ENCODE measurements around the gene LHX4.

LHX4 gene

DNA sequence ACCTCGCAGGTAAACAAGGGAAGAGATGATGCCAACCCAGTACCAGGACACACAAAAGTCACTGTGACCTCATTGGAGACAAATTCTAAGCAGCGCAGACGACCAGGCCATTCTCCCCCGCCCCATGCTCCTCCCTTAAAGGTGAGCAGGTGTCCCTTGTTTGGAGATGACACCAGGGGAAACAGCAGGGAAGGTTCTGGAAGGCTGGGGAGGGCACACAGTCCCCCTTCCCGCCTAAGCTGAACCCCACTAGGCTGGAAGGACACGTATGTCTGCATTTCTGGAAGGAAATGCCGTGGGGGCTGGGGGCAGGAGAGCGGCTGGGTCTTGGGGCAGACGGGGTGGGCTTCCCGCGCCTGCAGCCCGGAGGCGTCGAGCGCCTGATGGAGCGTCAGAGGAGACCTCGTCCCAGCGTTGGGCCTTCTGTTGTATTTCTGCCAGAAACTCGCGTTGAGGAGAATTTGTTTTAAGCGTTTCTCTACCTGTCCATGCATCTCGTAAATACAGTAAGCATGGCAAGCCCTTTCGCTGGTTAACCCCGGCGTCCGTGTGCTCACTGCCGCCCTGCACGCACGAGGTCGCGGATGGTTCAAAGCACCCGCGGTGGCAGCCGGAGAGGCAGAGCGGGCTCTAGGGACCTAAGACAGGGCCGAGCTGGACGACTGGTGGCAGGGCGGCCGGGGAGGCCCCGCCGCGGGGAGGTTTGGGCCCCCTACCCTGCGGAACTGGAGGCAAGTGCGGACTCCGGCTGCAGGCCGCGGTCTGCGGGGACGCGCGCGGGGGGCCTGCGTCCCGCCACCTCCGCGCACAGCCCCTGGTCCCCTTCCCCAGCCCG, 1.2 kb upstream of the LHX4 start:
- no peak for DNase-seq

DNA sequence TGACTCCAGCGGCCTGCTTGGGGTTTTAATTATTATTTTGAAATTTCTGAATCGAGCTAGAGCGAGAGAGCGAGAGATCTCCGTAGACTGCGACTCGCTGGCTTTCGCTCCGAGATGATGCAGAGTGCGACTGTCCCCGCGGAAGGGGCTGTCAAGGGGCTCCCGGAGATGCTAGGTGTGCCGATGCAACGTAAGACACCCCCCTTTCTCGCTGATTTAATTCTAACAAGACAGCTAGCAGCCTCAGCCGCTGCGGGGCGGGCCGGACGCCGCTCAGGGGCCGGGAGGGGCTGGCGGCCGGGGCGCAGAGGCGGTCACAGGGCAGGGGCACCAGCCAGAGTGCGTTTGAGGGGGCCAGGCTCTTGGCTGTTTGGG, 339 bp downstream of the LHX4 start:
- DNase-seq, result no peak

DNA sequence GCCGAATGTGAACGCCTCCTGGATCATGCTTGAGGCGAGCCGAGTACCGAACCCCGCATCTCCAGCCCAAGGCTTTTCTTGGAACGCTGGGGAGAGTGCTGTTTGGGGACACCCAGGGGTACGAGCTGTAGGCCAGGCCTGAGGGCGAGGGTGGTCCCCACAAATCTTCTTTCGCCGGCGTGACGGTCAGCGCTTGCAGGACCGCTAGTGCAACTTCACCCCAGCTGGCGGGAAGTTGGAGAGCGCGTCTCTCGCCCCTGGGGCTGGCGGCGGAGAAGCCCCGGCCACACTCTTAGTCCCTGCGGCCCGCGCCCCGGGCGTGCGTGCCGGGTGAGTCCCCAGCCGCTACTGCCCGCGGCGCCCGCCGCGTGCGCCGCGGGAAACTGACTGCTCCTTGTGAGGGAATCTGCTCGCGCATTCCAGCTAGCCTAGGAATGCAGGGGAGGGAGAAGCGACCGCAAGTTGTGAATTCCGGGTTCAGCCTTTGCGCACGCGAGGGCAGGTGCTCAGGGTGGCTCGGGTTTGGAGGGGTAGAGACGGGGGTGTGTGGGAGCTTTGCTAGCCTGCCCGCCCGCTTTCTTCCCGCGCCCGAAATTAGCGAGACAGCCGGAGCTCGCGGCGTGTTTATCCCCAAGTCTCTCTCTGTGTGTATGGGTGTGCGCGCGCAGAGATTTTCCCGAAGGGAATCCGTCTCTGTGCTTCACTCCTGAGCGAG, 884 bp downstream of the LHX4 start:
- no peak for DNase-seq

DNA sequence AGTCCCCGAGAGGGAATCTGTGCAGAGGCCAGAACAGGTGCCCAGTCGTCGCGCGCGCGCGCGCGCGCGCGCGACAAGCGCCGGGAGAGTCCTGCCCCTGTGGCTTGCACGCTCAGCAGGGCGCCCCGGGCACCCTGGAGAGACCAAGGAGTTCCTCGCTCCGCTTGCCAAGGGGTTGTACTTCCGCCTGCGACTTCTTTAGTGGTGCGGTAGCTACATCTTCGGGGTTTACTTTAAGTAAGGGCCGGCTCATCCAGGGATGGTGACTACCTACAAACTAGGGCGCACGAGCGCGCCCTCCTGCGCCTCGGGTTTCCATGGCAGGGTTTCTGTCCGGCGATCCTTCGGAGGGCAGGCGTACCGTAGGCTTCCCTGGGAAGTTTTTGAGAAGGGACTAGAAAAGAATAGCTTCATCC, 1.4 kb downstream of the LHX4 start:
- no peak for DNase-seq

DNA sequence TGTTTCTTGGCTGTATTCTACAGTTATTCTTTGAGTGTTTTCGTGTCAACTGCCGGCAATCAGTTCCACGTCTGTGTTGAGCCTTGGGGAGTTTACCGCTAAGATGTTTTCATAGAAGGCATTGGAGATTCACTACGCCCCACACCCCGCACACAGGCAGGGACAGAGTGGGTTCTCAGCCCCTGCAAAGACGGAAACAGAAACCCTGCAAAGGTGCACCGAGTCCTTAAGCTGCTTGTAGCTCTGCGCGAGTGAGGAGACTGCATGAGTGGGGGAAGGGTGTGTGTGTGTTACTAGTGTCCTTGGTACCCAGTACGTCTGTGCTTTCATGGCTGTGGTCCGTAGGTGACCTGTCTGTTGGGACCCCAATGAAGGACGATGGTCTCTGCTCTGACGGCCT, 1.9 kb downstream of the LHX4 start:
- DNase-seq, result no peak

DNA sequence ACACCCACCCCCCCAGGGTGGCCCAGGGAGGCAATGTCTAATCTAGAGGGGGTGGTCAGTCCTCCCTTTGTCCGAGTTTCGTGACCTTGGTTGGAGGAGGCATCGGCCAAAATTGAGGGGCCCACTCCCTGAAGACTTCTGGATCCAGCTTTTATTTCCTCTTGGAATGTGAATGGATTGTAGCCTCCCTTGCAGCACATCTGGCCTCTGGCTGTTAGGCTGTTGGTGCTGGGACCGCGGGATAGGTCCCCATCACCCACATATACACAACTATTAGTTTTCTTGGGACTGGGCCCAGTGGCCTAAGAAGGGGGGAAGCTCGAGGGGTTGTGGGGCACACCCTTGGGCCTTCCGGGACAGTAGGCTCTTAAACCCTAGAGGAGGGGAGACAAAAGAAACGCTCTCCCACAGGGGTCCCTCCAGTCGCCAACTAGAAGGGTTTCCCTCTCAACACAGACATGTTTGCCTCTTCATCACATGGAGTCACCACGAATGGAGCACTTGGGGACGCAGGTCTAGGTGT, 2.5 kb downstream of the LHX4 start:
- no peak for DNase-seq

DNA sequence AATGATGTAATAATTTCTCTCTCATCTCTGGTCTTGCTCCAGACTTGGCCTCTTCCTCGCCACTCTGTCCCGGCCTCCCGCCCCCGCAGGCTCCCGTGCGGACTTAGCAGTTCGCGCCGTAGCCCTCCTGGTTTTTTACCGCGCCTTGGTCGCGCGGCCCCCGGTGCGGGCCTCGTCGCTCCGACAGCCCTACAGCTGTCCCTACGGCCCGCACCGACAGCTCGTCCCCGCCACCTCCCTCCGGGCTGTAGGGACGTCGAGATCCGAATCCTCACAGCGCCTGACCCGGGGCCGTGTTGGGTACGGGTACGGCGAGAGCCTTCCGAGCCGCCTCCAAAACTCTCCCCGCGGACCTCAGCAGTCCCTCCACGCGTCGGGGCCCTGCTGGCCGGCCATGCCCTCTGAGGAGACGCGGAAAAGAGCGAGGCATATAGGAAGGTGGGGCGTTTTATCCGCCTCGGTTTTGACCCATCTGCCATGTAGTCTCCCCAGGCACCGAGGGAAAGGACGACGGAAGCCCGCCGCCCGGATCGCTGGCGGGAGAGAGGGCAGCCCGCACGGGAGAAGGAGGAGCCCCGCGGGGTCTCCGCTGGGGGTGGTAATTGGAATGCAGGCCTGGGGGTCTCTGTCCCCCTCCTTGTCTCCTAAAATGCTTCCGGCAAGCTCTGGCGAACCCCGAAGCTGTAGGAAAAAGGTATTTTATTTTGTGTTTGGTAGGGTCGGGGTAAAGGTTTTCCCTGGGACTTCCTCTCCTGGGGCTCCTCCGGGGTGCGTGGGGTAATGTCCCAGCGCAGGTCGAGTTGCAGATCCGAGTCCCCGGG, 3.3 kb downstream of the LHX4 start:
- no peak for DNase-seq

DNA sequence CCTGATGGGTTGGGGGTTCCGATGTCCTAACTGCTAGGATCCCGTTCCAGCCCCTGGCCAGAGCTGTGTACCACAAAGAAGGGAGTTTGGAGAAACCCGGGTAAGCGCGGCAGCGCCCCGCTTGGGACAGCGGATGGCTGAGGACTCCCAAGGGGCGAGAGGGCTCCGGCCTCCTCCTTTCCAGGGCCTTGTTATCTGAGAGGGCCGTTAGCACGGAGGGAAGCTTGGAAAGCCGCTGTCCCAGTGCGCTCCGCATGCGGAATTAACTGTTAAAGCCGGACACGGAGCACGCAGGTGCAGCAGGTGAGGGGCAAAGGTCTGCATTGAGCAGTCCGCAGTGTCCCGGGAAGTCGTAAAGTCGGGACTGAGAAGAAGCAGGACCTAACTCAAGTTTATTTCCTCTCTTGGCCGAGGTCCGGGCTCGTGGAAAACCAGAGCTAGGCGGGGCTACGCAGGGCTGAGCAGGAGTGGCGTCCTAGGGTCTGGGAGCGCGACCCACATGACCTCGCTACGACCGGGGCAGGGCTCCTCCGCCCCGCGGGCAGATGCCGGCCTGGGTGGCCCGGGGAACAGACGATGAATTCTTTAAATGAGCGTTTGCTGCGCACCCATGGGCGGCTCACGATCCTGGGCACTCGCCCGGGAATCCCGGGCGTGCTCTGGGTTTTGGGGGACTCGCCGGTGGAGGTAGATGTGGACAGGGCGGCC, 4.5 kb downstream of the LHX4 start:
- no peak for DNase-seq

DNA sequence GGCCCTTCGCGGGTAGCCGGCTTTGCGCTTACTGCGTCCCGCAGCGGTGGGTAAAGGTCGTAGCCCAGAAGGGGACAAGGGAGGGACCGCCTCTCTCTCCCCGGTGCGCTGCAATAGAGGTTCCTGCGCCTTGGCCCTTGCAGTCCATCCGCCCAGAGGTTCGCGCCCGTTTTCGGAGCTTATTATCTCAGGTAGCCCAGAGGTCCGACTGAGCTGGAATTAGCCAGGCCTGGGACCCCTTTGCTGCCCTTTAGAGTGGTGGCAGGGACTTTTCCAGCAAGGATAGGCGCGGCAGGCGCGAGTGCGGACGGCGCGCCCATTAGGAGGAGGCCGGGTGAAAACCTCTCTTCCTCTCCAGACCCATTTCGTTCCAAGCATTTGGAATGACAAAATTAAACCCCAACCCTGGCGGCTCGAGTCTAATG, 5.0 kb downstream of the LHX4 start:
- DNase-seq, result no peak

DNA sequence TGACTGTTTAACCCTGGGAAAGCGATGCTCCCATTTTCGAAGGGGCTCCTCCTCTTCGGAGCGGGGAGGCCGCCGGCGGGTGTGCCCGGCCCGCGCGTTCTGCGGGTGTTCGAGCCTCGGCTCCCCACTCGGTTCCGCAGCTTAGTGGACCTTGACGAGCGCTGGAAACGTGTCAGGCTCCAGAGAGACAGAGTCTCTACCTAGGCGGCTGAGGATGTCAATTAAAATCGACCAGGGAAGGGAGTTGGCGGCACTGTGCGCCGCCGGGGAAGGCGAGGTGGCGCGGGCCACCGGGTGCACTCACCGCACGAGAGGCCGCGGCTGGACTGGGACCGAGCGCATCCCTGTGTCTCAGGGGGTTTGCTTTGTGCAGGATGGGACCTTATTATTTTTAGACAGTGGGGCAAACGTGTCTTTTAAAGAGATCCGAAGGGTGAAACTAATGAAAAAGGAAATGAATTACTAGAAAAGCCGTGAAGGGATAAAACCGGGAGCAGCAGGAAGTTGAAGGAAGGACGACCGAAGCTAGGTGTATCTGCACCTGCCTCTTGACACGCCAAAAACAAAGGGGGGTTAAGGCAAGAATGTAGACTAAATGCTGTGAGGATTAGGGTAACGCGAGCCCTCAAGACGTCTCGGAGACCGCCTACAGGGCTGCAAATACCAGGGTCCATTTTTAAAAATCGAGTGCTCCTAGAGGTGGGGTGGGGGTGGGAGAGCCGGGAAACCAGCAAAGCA, 5.6 kb downstream of the LHX4 start:
- DNase-seq, result no peak

DNA sequence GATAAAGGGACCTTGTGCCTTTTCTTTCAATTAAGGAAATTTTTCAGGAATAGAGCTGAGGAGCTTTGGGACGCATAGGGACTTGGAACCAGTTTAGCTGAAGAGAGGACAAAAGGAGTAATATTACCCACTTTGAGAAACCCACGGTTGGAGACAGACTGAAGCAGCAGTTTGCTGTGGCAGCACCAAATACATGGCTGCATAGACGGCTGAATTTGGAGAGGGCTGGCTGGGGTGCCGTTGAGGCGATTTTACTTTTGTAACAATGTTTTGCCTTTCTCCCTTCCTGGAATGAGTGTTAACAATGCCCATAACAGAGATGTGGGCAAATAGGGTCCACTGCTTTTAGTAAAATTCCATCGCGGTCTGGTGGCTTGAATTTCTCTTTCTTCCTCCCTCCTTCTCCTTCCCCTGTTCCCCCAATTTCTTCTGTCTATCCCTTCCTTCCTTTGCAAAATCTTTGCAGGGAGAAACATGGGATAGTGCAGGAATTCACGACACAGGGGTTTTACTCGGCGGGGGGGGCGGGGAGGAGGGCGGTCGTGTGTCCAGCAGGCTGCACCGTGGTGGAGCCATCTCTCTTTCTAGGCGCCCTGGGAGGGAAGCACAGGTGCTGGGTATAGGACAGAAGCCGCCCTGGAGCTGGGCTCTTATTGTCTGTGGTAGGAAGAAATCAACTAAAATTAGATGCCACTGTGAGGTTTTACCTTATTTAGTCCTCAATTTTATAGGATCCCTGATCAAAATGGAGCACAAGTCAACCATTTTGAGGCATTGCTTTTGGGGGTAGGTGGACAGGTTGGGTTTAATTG, 6.8 kb downstream of the LHX4 start:
- no peak for DNase-seq

DNA sequence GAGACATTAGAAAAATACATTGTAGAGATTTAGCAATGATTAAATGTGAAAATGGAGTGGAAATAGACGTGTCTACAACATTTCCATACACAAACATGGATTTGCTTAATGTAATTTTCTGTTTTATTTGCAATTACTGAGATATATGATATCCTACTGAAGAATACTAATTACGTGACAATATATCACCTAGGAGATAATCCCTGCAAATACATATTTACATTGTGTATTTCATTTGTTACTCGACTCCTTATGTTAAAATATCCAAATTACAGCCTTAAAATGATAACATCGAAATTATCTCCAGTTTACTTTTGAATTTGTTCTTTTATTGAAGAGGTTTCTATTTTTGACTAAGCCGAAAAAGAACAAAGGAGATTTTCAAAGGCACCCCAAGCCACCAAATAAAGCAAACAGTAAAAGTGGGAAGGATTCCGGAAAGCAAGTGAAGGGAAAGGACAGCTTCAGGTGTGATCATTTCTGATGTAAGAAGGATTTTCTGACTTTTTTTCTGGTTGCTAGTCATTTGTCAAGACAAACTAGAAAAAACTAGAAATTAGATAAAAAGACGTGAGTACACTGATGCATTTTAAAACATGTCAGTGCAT, 7.9 kb downstream of the LHX4 start:
- no peak for DNase-seq

DNA sequence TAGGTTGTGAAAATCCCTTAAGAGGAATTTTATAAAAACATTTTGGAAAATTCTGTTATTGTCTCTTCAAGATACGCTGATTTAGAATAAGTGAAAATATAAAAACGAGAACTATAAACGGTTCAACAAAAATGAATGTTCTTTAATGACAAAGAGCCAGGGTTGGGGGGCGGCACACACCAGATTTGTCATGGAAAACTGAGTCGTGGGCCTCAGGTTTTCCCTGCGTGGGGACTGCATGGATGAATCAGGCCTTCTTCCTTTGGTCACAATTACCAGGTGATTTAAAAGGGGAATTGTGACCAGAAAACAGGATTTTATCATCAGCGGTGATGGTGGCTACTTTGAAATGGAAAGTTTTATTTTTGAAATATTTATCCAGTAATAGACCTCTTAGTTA, 8.6 kb downstream of the LHX4 start:
- no peak for DNase-seq

DNA sequence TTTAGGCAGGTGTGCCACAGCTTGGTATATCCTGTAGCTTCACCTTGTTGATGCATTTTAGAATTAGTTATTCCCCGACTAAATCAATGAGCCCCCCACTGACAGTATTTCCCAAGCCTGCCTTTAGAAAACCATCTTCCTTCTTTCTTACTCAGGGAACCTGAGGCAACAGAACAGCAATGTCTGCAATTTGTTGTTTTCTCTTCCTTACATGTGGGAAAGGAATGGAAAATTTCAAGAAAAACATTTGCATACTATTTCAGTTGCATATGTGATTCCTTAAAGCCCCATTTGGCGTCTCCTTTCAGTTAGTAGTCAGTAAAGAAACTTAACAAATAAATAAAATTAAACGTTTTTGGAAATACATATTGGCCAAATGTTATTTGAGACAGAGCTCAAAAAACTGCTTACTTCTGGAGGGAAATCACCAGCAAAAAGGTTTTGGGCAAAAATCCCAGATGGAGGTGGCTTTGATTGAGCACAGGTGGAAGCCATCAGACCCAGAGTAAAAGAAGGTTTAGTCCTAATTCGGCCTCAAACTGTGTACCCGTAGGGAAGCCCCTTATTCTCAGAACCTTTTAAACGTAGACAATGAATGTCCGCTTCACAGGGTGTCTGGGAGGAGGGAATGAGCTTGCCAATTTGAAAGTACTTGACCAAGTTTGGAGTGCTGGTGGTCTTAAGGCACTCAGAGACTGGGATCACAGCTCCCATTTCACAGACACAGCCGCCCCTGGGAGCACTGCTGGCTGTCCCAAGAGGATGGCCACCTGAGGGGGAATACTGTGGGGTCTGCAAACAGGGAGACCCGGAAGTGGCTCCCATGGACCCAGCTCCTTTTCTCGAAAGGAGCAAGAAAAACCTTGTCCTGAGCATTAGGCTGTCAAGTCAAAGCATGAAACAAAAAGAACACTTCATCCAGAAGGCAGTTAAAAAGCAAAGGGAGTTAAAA, 9.4 kb downstream of the LHX4 start:
- DNase-seq, result no peak

DNA sequence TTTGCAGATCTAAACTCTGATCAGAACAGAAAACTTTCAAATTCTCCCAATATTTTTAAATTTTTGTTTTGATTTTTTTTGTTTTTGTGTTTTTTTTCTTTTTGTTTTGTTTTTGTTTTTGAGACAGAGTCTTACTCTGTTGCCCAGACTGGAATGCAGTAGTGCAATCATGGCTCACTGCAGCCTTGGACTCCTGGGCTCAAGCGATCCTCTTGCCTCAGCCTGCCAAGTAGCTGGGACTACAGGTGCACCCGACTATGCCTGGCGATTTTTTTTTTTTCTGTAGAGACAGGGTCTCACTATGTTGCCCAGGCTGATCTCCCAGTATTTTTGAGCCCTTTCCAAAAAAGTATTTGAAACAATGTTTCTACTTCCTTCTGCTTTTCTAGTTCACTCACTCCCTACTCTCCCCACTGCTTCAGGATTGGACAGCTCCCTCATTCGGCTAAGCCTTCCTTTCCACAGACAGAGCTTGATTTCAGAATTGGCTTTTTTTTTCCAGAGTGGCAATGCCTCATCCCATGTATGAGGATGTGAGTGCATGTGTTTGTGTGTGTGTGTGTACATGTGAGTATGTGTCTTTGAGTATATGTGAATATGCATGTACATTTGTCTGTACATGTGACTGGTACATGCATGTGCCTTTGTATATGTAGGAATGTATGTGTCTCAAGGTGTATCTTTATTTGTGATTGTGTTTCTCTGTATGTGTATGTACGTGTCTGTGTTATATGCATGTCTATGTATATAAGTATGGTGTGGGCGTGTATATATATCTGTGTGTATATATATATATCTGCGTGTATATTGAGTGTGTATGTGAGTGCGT, 11.9 kb downstream of the LHX4 start:
- no peak for DNase-seq

DNA sequence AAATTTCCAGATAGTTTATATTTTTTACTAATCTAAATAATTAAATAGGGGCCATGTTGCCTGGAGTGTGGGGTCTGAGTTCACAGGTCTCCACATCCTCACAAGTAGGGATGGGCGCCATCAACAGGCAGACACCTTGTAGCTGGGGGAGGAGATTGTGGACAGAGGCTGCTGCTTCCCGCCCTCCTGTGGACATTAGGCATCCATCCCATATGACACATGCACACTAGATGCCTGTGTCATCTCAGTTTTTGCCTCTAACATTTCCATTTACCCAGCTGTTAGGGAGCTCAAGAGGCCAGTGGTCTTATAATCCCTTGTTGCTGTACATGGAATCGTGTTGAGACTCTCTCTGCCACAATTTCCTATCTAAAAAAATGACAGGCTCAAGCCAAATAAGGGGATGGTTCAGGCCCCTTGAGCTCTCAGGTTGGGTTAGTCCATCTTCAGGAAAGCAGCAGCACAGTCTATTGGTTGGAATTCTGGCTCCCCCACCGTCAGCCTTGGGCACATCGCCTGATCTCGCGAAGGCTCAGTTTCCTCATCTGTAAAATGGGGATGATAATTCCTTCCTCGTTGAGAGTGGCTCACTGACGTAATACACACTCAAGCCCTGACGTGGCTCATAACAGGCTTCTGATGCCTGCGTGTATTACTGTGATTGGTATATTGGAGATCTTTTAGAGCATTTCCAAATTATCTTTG, 13.6 kb downstream of the LHX4 start:
- DNase-seq, result no peak

DNA sequence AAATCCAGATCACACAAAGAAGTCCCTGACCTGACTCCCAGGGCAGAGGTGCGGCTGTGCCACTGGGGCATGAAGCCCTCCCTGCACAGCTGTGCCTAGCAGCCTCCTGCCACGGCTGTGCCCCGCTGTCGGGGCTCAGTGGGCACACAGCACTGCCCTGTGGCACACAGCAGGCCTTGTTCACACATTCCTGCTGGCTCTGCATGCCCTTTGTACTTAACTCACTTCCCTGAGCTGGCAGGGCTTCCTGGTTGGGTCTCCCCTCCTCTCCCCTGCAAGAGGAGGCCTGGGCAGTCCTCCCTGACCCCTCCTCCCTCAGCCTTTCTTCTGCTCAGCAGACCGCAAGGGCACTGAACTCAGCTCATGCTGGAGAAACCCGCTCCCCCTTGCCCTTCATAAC, 14.8 kb downstream of the LHX4 start:
- no peak for DNase-seq

DNA sequence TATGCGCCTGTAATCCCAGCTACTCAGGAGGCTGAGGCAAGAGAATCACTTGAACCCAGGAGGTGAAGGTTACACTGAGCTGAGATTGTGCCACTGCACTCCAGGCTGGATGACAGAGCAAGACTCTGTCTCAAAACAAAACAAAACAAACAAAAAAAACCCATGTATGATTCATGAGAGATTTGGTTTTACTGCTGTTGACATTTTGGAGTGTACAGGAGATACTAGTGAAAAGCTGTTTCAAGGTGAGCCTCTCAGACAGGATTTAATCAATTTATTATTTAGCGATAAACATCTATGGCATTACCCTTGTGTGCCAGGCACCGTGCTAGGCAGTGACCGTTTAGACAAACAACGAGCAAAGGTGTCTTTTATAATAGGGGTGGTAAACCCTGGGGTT, 16.5 kb downstream of the LHX4 start:
- DNase-seq, result no peak

Measured in midbrain (tissue), 1 donor.